HCEC 1CT (cell line): Measurements from ENCODE around the gene BTBD7.

Experiments
- DNase-seq: peaks from one replicate; pipeline ENCODE4 v3.0.0-alpha.2; 2017

Gene BTBD7

DNA sequence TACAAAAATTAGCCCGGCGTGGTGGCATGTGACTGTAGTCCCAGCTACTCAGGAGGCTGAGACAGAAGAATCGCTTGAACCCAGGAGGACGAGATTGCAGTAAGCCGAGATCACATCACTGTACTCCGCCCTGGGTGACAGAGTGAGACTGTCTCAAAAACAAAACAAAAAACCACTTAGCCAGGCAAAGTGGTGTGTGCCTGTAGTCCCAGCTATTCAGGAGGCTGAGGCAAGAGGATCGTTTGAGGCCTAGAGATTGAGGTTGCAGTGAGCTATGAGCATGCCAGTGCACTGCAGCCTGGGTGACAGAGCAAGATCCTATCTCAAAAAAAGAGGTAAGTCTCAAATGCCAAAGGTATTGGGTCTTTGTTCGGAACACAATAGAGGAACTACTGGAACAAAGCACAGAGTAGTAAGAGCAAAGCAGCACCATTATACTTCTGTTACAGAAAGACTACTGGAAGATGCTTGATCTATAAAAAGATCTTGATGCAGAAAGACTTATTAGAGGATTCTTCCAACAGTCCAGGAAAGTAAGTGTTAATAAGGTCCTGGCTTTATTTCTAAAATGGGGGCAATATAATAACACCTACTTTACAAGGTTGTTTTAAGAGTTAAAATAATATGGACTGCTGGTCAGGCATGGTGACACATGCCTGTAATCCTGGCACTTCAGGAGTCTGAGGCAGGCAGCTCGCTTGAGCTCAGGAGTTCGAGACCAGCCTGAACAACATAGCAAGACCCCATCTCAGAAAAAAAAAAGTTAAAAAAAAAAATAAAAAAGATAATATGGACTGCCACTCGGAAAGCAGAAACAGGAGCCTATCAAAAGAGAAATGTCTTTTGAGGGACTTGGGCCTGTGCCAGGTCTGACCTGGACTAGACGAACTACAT lies 29.9 kb downstream of the BTBD7 start:
- DNase-seq, result no peak

DNA sequence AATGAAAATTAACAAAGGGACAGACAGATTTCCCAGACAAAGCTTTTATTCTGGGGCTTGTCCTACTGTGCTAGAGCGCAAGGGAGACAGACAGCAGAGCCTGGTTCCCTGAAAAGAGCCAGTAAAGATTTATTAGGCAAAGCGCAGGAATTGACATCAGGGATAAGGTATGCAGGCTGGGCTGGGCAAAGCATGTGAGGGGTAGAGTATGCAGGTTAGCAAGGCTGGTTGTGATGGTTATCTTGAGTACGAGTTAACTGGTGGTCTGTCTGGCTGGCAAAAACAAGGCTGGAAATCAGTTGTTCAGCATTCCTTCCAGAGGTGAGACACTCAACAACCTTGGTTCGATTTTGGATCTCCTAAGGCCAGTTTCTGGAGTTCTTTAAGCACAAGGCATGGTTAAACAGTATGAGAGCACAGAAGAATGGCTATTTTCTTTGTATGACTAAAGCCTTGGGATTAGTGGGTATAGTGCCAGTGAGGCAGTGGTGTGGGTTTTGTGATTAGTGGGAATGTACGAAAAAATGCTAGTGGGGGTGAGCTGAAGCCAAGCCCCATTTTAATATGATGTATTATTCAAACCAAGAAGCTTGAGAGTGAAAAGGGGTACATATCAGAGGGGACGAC lies 30.9 kb downstream of the BTBD7 start:
- DNase-seq, result no peak

DNA sequence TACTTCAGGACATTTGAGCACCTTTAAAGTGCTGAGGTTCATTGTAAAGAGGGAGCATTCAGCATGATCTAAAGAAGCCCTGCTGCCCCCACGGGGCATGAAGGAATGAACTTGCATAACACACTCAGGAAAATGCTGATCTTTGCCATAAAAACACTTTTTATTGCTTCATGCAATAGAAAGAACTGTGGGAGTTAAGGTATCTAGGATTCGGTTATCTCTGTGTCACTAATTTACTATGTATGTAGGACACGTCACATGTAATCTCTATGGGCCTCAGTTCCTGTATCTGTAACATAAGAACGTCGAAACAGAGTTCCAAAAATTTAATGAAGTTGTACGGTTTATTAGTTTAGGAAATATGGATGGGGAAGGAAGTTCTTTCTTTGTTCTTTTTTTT lies 33.0 kb downstream of the BTBD7 start:
- DNase-seq, result no peak

DNA sequence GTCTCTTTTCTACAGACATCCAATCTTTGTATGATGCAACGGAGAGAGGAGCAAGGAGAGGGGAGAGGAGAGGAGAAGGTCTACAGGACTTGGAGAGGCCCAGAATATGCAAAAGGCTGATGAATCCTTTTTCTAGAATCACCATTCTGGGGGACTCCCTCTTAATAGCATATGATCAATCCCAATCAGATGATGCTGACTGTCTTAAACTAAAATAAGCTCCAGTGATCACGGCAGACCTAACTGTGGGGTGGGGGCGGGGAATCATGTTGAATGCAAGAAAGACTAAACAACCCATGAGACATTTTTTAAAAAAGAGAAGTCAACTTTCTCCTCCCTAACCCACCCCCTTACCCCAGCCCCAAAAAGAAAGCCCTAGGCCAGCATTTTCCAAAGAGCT lies 33.4 kb downstream of the BTBD7 start:
- DNase-seq, result no peak

DNA sequence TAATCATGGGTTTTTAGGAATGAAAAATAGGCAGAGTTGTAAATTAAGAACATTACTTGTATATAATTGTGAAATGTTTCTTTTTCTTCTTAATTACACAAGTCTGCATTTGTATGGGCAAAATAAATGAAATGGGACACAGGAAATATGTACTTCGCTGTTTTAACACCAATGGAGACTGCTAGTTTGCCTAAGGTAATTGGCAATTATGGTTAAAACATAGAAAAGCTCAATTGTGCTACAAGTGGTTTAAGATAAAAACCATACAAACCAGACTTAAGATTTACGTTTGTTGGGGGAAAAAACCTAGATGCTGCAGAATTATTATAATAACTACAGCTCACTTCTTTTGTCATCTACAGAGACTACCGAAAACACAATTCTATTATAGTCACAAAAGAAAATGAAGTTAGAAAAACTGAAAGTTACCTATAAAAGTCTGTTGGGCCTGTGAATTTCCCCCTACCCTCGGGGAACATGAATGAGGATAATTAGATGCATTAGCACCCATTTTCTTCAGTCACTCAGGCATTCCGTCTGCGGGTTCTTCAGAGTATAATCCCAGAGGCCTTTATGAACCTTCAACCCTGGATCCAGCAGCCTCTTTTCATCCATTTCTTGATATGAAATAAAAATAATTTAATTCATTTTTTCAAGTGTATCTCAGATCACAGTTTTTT lies 37.2 kb downstream of the BTBD7 start:
- DNase-seq, result no peak

DNA sequence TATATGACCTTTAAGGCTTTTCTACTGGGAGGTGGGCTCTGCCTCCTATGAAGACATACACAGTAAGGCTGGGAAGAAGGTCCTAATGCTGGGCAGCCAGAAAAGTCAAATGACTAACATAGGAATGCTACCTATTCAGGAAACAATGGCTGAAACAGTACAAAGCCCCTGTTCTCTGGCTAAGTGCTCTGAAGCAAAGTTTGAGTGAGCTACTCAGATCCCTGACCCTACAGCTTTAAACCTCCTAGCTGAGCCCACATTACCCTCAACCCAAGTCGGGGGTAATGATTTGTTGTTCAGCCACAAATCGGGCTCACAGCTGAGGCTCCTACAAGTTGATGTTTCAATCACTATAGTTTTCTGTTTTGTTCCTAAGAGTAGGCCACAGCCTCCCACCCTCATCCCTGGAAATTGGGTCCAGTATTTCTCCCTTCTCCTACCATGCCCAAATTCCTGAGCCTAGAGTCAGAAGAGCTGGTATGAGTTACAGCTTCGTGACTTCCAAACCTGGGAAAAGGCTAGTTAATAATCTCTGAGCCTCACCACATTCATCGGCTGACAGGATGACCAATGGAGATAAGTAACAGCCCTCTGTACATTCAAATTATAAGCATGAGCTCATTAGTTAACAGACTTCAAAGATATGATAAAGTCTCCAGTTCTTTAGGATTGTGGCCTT lies 46.5 kb downstream of the BTBD7 start:
- DNase-seq, result no peak

DNA sequence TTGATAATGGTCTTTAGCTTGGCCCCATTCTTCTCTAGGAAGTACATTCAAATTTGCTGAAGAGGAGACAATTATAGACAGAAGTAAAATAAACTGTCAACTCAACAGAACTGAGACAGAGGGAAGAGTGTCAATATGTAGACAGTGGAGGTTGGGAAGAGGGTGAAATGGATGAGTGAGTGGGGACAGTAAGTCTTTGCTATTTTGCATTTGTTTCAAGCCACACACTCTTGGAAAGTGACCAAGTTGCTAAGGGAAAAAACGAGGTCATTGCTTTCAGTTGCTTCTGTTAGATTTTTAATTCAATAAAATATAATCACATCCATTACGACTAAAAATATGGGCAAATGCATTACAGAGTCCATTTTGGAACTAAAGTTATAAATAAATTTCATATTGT lies 47.8 kb downstream of the BTBD7 start:
- no peak for DNase-seq

DNA sequence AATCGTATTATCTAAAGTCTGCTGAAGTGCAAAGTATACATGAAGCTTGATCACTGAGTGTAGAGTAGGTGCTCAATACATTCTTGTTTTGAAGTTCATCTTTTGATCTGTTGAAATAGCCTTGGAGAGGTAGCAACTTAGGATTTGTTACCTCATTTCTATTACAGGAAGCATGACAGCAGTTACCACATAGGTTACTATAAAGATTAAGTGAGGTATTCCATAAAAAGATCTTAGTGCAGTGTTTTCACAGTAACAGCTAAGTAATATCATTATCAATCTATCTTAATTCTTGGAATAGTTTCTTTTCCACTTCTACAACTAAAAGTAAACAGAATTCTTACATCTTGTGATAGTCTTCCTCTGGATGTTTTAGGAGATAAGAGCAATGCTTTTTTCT lies 50.9 kb downstream of the BTBD7 start:
- no peak for DNase-seq

DNA sequence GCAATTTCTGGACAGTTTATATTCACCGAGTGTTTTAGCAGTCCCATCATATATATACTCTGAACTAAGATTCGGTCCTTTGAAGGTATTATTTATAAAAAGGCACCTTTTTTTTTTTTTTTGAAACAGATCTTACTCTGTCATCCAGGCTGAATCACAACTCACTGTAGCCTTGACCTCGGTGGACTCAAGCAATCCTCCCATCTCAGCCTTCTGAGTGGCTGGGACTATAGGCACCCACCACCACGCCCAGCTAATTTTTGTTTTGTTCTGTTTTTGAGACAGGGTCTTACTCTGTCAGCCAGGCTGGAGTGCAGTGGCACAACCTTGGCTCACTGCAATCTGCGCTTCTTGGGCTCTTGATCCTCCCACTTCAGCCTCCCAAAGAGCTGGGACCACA lies 52.1 kb downstream of the BTBD7 start:
- no peak for DNase-seq

DNA sequence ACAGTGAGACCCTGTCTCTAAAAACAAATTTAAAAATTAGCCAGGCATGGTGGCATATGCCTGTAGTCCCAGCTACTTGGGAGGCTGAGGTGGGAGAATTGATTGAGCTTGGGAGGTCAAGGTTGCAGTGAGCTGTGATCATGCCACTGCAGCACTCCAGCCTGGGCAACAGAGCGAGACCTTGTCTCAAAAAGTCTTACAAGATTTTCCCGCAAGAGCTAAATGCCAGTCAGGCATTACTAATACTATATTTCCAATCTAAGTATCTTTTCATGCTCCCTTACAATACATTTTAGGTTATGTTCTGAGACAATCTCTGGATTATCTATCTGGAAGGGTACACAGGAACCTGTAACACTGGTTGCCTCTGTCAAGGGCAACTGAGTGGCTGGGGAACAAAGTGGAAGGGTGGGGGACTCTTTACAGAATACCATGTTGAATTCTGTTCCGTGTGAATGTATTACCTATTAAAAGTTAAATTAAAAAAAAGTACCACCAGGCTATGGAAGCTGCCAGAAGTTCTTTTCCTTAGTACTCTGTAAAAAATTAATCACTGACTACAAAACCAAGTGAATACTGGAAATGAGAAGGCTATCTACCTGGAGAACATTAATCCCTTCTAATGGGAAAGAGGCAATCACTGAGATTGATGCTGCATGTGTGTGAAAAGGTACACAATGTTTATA lies 56.7 kb downstream of the BTBD7 start:
- DNase-seq, result no peak

DNA sequence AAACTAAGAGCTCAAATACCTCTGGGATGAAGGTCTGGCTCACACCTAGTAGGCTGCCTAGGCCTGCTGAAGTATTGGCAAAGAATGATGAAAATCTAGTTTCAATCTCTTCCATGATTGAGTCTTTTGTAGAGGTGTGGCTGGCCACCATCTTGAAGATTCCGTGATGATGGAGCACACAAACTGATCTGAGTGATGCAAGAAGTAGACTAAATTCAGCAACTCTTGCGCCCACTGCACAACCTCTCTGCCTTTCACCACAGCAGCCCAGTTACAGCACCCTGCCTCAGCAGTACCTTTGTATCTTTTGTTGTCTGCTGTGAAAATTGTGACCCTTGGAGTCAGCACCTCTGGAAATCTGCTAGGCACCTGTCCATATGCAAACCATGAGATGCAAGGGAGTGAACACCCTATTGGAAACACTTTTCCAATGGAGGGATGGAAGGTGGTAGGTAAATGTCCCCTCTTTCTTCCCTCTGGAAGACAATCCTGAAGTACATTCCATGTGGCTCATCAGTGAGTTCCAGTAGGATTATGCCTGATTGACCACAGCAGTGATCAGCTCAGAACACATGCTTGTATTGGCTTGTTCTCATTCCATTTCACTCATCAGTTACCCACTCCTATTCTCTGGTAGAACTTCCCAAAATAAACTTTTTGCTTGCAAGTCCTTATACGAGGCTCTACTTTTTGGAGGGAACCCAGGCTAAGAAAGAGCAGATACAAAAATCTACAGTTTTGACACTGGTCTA lies 58.6 kb downstream of the BTBD7 start:
- no peak for DNase-seq

DNA sequence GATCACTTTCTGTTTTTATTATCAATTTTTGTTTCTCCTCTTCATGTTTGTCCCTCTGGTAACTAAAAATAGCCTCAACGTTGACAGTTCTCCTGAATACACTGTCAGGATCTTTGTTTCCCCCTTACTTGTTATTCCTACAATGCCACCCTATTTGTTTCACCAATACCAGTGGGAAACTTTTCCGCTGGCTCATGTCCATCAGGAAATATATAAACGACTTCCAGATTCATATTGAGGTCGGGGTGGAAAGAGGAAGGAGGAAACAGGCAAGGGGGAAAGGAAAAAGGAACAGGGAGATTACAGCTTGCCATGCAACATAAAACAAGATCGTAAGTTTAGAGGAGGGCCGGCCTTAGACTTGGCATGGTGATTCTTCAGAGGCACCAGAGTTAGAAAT lies 61.7 kb downstream of the BTBD7 start:
- DNase-seq, result no peak

DNA sequence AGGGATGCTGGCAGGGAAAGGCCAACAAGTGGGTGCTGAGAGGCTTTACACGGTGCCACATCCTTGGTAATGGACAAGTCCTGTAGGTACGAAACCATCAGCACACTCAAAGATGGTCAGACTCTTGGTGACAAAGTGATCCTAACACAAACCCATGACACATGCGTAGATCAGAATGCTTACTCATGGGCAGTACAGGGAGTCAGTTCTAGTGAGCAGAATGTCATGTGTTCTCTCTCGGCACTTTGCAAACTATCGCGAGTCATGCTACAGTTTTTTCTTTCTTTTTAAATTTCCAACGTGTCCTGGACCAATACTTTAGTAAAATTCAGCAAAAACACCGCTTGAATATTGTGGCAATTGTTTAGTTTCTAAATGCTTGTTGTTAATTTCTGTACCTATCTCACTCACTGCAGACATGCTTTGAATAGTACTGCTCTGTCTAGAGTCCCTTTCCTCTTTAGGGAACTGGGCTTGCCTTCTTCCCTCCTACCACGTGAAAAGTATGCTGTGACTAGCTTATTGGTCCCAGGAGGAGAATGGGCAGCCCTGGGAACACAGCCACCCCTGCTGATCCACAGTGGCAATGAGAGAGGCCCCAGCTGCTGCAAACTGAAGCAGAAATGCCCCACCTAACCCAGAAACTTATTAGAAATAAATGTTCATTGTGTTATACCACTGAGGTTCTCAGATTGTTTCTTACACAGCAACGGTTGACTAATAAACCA lies 63.3 kb downstream of the BTBD7 start:
- DNase-seq, result peak; percentile 79

DNA sequence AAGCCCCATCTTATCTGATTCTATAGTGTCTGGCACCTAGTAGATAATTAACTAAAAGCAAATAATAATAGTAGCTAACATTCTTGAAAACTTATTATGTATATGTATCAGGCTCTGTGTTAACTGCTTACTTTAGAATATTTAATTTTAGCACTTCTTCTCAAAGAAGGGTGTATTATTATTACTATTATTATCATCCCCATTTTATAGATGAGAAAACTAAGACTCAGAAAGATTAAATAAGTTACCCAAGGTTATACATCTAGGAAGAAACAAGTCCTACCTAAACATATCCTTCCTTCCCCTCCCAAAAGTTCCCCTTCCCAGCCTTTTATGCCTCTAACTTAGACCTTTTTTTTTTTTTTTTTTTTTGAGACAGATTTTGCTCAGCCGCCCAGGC lies 64.4 kb downstream of the BTBD7 start:
- DNase-seq, result no peak

DNA sequence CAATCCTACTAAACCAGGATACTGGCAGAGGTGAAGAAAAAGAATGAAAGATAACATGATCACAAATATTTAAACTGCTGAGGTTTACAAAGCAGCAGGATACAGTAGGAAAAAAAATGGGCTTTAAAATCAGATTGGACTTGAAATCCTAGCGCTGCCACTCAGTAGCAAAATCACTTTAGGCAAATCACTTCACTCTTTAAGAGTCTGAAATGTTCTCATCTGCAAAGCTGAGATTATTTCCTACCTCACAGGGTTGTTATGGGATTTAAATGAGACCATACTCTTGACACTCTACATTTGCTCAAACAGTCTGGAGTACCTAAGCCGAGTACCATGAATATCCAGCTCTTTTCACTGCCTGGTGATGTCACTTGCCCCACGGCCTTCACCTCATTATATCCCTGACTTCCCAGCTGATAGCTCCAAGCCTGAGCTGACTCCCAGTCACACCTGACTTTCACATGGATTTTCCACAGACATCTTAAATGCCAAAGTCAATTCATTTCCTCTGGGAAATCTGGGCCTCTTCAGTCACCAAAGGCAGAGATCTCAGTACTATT lies 65.6 kb downstream of the BTBD7 start:
- no peak for DNase-seq

DNA sequence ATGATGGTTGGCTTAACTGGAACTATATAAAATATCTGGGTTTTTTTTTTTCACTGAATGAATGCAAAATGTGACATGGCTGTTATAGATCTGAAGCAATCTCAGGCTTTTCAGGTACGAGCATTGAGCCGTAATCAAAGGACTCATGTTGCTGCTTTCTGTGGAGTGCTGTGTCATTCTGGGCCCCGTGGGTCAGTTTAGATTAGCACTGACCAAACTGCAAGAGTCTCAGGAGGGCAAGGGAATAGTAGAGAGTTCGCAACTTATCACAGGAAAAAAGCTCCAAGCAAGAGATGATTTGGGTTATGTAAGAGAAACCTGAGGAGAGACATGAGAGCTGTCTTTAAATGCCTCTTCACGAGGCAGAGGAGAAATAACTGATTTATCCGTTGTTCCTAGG lies 66.7 kb downstream of the BTBD7 start:
- no peak for DNase-seq

DNA sequence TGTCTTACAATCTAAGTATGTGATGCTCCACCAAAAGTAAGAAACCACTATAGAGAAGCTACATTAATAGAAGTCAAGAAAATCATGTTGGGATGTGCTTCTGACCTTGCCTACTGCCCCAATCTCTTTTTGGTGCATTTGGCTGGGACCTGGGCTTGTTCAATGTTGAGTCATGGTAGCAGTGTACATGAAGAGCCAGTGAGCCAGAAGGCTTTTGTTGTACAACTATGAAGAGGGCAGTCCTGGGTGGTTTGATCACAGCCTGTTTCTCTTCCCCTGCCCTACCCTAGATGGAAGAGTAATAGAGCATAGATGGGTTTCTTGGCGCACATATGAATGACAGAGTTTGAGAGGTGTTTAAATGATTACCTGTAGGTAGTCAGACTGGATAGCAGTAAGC lies 69.4 kb downstream of the BTBD7 start:
- peak; percentile 28 for DNase-seq

DNA sequence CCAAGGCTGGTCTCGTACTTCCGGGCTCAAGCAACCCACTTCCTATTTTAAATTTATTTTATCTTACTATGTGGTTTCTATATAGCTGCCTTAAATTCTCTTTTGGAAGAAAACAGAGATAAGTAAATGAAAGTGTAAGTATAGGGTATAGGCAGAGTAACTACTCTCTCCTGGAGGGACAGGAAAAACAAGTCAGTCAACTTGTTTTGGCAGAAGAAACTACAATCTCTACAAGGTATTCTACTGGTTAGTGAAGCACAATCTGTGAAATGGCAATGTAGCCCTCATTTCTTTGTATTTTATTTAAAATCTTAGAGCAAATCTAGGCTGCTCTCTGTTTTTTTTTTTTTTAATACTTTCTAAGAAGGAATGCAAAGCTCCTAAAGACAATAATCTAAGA lies 70.4 kb downstream of the BTBD7 start:
- DNase-seq, result no peak

DNA sequence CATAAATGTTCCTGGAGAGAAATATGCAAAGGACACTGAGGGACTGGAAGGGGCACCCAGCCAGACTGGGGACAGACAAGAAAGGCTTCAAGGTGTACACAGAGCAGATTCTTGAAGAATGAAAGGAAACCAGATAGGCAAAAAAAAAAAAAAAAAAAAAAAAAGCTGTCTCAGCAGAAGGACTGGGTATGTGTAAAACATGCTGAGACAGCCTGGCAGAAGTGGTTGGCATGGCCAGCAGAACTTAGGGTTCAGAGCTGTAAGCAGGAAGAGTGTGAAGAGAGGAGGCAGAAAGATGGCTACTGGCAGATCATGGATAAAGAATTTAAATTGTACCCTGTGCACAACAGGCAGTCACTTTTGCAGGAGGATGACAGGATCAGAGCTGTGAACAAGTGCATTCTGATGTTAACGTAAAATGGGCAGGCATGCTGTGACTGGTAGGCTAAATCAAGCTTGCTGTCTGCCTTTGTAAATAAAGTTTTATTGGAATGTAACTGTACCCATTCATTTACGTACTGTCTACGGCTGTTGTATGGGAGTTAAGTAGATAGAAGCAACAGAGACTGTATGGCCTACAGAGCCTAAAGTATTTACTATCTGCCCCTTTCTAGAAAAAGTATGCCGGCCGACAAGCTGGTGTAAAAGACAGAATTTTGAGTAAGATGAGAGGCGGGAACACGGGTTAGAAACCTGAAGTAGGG lies 83.6 kb downstream of the BTBD7 start:
- DNase-seq, result no peak

DNA sequence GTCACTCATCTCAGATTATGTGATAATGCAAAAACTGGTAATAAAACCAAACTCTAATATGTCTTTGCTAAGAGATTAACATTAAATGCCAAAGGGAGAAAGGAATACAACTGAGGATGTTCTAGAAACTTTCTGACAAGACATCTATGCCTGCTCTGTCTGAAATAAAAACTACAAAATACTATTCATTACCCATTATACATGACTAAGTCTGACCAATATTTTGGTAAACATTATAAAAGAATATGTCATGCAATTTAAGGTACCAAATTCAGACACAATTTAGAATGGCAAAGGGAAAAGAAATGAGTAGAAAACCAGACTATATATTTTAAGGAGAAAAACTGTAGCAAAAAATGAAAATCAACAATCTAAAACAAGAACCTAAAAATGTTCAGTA lies 86.3 kb downstream of the BTBD7 start:
- DNase-seq, result no peak
